ENCODE results near the gene ULBP2.

DNA sequence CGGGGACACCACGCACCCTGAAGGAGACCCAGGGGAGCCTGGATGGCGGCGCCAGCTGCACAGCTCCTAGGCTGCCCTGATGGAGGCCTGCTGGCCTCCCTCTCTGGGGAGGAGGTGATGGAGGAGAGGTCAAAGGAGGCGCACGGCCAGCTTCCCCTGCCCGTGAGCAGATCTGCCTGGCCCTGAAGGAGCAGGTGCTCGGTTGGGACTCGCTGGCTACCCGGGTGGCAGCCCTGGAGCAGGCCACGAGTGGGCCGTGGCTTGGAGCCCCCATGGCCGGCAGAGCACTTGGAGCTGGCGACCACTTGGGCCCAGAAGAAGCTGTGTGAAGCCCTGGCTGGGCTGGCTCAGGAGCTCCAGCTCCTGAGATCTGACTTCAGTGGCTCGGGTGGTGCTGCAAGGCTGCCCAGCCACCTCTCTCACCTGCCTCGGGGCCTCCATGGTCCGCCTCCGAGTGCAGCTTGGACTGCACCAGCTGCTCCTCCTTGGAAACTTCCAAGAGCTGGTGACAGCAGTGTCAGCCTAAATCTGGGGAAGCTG, 36.4 kb upstream of the ULBP2 start:
- TF ChIP-seq, protein P1, sequence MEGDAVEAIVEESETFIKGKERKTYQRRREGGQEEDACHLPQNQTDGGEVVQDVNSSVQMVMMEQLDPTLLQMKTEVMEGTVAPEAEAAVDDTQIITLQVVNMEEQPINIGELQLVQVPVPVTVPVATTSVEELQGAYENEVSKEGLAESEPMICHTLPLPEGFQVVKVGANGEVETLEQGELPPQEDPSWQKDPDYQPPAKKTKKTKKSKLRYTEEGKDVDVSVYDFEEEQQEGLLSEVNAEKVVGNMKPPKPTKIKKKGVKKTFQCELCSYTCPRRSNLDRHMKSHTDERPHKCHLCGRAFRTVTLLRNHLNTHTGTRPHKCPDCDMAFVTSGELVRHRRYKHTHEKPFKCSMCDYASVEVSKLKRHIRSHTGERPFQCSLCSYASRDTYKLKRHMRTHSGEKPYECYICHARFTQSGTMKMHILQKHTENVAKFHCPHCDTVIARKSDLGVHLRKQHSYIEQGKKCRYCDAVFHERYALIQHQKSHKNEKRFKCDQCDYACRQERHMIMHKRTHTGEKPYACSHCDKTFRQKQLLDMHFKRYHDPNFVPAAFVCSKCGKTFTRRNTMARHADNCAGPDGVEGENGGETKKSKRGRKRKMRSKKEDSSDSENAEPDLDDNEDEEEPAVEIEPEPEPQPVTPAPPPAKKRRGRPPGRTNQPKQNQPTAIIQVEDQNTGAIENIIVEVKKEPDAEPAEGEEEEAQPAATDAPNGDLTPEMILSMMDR (IDR thresholded peaks at IDR 0.05): no peak
- TF ChIP-seq POLR2A (IDR thresholded peaks at IDR 0.05): no peak
